D721Med (cell line): ENCODE measurements around the gene WIPF2.

Experiments
- DNase-seq: peaks from one replicate; pipeline ENCODE4 v3.0.0; 2011; ENCODE audit warnings: low spot score; ENCODE audit not compliant: insufficient read length
- FAIRE-seq: peaks from 2 replicates; lab custom pipeline; 2011; peaks lifted over from hg19 to GRCh38; lab: Jason Lieb, UNC
- TF ChIP-seq, protein P1 (sequence below): IDR thresholded peaks from 2 replicates; pipeline ENCODE4 v1.5.1; 2012; ENCODE audit warnings: mild to moderate bottlenecking, control low read depth; ENCODE audit not compliant: insufficient read depth; ENCODE audit errors: missing control alignments

Gene WIPF2

GRCh38 chr17:40253565-40253964, 34.5 kb downstream of the WIPF2 start:
- no peak for FAIRE-seq

GRCh38 chr17:40259505-40259904, 40.4 kb downstream of the WIPF2 start:
- TF ChIP-seq, protein P1, sequence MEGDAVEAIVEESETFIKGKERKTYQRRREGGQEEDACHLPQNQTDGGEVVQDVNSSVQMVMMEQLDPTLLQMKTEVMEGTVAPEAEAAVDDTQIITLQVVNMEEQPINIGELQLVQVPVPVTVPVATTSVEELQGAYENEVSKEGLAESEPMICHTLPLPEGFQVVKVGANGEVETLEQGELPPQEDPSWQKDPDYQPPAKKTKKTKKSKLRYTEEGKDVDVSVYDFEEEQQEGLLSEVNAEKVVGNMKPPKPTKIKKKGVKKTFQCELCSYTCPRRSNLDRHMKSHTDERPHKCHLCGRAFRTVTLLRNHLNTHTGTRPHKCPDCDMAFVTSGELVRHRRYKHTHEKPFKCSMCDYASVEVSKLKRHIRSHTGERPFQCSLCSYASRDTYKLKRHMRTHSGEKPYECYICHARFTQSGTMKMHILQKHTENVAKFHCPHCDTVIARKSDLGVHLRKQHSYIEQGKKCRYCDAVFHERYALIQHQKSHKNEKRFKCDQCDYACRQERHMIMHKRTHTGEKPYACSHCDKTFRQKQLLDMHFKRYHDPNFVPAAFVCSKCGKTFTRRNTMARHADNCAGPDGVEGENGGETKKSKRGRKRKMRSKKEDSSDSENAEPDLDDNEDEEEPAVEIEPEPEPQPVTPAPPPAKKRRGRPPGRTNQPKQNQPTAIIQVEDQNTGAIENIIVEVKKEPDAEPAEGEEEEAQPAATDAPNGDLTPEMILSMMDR = no peak
- no peak for DNase-seq
- no peak for FAIRE-seq

More at GRCh38 chr17:40253565-40253964, 34.5 kb downstream of the WIPF2 start:
- TF ChIP-seq, protein P1 = no peak
- no peak for DNase-seq

DNA sequence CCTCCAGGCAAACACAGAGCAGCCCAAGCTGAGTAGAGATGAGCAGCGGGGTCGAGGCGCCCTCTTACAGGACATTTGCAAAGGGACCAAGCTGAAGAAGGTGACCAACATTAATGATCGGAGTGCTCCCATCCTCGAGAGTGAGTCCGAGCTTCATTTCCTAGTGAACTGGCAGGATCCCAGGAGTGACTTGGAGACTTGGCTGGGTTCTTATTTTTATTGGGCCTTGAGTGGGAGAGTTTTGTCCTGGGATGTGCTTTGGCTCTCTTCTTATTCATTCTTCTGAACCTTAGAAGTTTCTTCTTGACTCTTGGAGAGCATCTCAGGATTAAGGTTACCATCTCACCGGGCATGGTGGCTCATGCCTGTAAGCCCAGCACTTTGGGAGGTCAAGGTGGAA, 41.4 kb downstream of the WIPF2 start:
- TF ChIP-seq, protein P1 = no peak
- FAIRE-seq = no peak
- DNase-seq = no peak

DNA sequence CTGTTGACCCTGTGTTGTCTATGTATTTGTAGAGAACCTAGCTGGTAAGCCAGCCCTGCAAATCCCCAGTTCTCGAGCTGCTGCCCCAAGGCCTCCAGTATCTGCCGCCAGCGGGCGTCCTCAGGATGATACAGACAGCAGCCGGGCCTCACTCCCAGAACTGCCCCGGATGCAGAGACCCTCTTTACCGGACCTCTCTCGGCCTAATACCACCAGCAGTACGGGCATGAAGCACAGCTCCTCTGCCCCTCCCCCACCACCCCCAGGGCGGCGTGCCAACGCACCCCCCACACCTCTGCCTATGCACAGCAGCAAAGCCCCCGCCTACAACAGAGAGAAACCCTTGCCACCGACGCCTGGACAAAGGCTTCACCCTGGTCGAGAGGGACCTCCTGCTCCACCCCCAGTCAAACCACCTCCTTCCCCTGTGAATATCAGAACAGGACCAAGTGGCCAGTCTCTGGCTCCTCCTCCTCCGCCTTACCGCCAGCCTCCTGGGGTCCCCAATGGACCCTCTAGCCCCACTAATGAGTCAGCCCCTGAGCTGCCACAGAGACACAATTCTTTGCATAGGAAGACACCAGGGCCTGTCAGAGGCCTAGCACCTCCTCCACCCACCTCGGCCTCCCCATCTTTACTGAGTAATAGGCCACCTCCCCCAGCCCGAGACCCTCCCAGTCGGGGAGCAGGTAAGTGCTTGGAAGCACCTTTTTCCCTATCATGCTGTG, 45.5 kb downstream of the WIPF2 start:
- FAIRE-seq (no peak), DNase-seq (no peak)
- TF ChIP-seq, protein P1 = no peak

DNA sequence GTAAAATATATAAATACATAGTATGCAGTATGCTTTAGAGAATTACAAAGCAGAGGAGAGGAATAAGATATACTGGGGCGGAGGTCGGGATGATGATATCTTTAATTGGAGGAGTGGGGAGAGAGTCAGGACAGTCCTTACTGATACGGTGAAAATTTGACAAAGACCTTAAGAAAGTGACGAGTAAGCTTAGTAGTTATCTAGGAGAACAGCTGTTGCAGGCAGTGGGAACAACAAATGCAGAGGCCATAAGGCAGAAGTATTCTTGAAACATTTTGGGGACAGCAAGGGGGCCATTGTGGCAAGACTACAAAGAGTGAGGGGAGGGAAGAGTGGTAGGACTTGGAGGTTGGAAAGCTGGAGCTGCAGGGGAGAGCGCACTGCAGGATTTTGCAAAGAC, 46.2 kb downstream of the WIPF2 start:
- TF ChIP-seq, protein P1 = no peak
- FAIRE-seq = no peak
- no peak for DNase-seq

- no peak for DNase-seq
- TF ChIP-seq, protein P1 = no peak
- no peak for FAIRE-seq
Measured at GRCh38 chr17:40266882-40267281, 47.8 kb downstream of the WIPF2 start.

DNA sequence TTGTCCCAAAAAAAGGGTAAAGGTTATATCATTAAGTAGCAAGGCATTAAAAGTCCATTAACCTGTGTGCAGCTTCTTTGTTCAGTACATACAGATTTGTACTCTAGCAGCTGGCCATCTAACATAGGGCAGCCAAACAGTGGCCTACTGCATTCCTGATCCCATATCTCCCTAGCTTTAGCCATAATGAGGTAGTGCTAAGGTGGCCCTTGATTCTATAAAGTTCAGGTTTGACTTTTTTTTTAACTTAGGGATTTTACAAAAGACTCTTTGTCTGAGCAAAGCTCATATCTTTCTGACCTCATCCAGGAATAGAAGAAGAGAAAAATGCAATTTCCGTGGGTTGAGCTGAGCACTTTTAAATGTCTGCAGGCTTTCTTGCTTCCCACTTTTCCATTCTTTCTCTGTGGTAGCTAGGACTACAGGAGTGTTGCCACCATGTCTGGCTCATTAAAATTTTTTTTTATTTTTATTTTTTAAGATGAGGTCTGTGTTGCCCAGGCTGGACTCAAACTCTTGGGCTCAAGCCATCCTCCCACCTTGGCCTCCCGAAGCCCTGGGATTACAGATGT, 49.1 kb downstream of the WIPF2 start:
- TF ChIP-seq, protein P1 = no peak
- DNase-seq = no peak
- FAIRE-seq = no peak
